Stimulated activated CD4-positive, alpha-beta T cell treated with anti-CD3 and anti-CD28 coated beads, Interleukin-15, amount 100 ng/mL, for 1 hour (primary cell): Measurements from ENCODE around the gene JADE2.
"Not testable (repeated sequence)": the region's sequence is repeated elsewhere in the genome, so short reads cannot be mapped to it uniquely, and the experiment has no call there.

Source experiments
- DNase-seq, 2 donors: peaks; one replicate each; pipeline ENCODE4 v3.0.0-alpha.2; 2020; ENCODE audit warnings: low read depth in 1 of 2, low spot score in 1 of 2

JADE2 gene

GRCh38 chr5:134550271-134551214 is 25.1 kb downstream of the JADE2 start:
- DNase-seq: no peak

GRCh38 chr5:134551901-134552300 is 26.4 kb downstream of the JADE2 start:
- DNase-seq: no peak

- no peak for DNase-seq
Observed at GRCh38 chr5:134552301-134552700, 26.8 kb downstream of the JADE2 start.

- not testable (repeated sequence) for DNase-seq
Observed at GRCh38 chr5:134552716-134553115, 27.2 kb downstream of the JADE2 start.

GRCh38 chr5:134553821-134554267 is 28.4 kb downstream of the JADE2 start:
- DNase-seq: no peak

- DNase-seq: peak; percentile 12 to 35
Observed at GRCh38 chr5:134554319-134555222, 29.1 kb downstream of the JADE2 start.

- no peak for DNase-seq
Observed at GRCh38 chr5:134555223-134555889, 29.9 kb downstream of the JADE2 start.

- DNase-seq: peak; percentile 53 to 68
Observed at GRCh38 chr5:134555890-134556311, 30.4 kb downstream of the JADE2 start.

- DNase-seq: not testable (repeated sequence)
Observed at GRCh38 chr5:134556588-134556987, 31.1 kb downstream of the JADE2 start.

GRCh38 chr5:134556994-134557393 is 31.5 kb downstream of the JADE2 start:
- DNase-seq: no peak

GRCh38 chr5:134559672-134560071 is 34.2 kb downstream of the JADE2 start:
- DNase-seq: no peak

- no peak for DNase-seq
Observed at GRCh38 chr5:134560698-134561097, 35.2 kb downstream of the JADE2 start.

GRCh38 chr5:134561871-134562296 is 36.4 kb downstream of the JADE2 start:
- no peak for DNase-seq

- DNase-seq: no peak
Observed at GRCh38 chr5:134563221-134563620, 37.8 kb downstream of the JADE2 start.

GRCh38 chr5:134563962-134564361 is 38.5 kb downstream of the JADE2 start:
- DNase-seq: no peak

GRCh38 chr5:134564396-134564795 is 38.9 kb downstream of the JADE2 start:
- no peak for DNase-seq

GRCh38 chr5:134565791-134566740 is 40.6 kb downstream of the JADE2 start:
- no peak for DNase-seq

- DNase-seq: no peak
Observed at GRCh38 chr5:134566741-134567221, 41.3 kb downstream of the JADE2 start.

- DNase-seq: no peak
Observed at GRCh38 chr5:134567641-134568336, 42.3 kb downstream of the JADE2 start.
